H9 (cell line): ENCODE data around the gene LIN54. TPM values are rescaled to one million over a fixed set of nuclear protein-coding genes. Genes with fewer than 3 reads are reported as not detected.

Experiments used
- DNase-seq: peaks from one replicate; pipeline ENCODE4 v3.0.0-alpha.2; 2017
- H2AFZ ChIP-seq: one replicate; pipeline ENCODE4 v1.6.1; 2013; ENCODE audit warnings: mild to moderate bottlenecking, low read length, control low read depth, moderate library complexity
- H2AK5ac ChIP-seq: 2 replicates; pipeline ENCODE4 v1.6.1; 2013; ENCODE audit warnings: low read length, control low read depth, mixed read lengths; ENCODE audit not compliant: insufficient read length
- H2BK120ac ChIP-seq: one replicate; pipeline ENCODE4 v1.6.1; 2013; ENCODE audit warnings: low read depth, mild to moderate bottlenecking, low read length, control low read depth, inconsistent platforms; ENCODE audit not compliant: poor library complexity, severe bottlenecking
- H2BK12ac ChIP-seq: 2 replicates; pipeline ENCODE4 v1.6.1; 2013; ENCODE audit warnings: low read length, control low read depth, mixed read lengths, low read depth; ENCODE audit not compliant: insufficient read length
- H2BK15ac ChIP-seq: 2 replicates; pipeline ENCODE4 v1.6.1; 2013; ENCODE audit warnings: low read depth, low read length, control low read depth
- H2BK20ac ChIP-seq: one replicate; pipeline ENCODE4 v1.6.1; 2013; ENCODE audit warnings: low read depth, mild to moderate bottlenecking, low read length, control low read depth, inconsistent platforms; ENCODE audit not compliant: poor library complexity, severe bottlenecking
- H2BK5ac ChIP-seq: 2 replicates; pipeline ENCODE4 v1.6.1; 2013; ENCODE audit warnings: low read length, control low read depth, mixed read lengths; ENCODE audit not compliant: insufficient read length
- H3K14ac ChIP-seq: 2 replicates; pipeline ENCODE4 v1.6.1; 2013; ENCODE audit warnings: low read length, control low read depth; ENCODE audit not compliant: insufficient read depth
- H3K18ac ChIP-seq: 2 replicates; pipeline ENCODE4 v1.6.1; 2013; ENCODE audit warnings: low read depth, mild to moderate bottlenecking, mixed read lengths, low read length, control low read depth; ENCODE audit not compliant: insufficient read length
- H3K23ac ChIP-seq: 2 replicates; pipeline ENCODE4 v1.6.1; 2013; ENCODE audit warnings: low read length, control low read depth, mixed read lengths, low read depth; ENCODE audit not compliant: insufficient read length
- H3K23me2 ChIP-seq: 2 replicates; pipeline ENCODE4 v1.6.1; 2013; ENCODE audit warnings: low read depth, mild to moderate bottlenecking, mixed read lengths, low read length, control low read depth; ENCODE audit not compliant: insufficient read length, poor library complexity, severe bottlenecking
- H3K27ac ChIP-seq: 2 replicates; pipeline ENCODE4 v1.5.1; 2013; ENCODE audit warnings: low read length, control low read depth, mixed read lengths, low read depth; ENCODE audit not compliant: insufficient read length
- H3K27me3 ChIP-seq: 2 replicates; pipeline ENCODE4 v1.6.1; 2013; ENCODE audit warnings: low read length, control low read depth, inconsistent platforms; ENCODE audit not compliant: insufficient read depth
- H3K4ac ChIP-seq: 2 replicates; pipeline ENCODE4 v1.6.1; 2013; ENCODE audit warnings: low read depth, mild to moderate bottlenecking, control low read depth, inconsistent platforms, low read length, moderate library complexity
- H3K4me1 ChIP-seq: 2 replicates; pipeline ENCODE4 v1.6.1; 2013; ENCODE audit warnings: low read length, control low read depth, inconsistent platforms; ENCODE audit not compliant: insufficient read depth
- H3K4me2 ChIP-seq: 2 replicates; pipeline ENCODE4 v1.6.1; 2013; ENCODE audit warnings: low read length, control low read depth, mixed read lengths; ENCODE audit not compliant: insufficient read length, insufficient read depth
- H3K56ac ChIP-seq: 2 replicates; pipeline ENCODE4 v1.6.1; 2013; ENCODE audit warnings: low read depth, mild to moderate bottlenecking, mixed read lengths, low read length, control low read depth; ENCODE audit not compliant: insufficient read length
- H3K79me1 ChIP-seq: 2 replicates; pipeline ENCODE4 v1.6.1; 2013; ENCODE audit warnings: low read depth, mild to moderate bottlenecking, moderate library complexity, low read length, control low read depth, inconsistent platforms; ENCODE audit not compliant: insufficient read depth, poor library complexity, severe bottlenecking
- H3K79me2 ChIP-seq: 2 replicates; pipeline ENCODE4 v1.6.1; 2013; ENCODE audit warnings: low read length, control low read depth, inconsistent platforms; ENCODE audit not compliant: insufficient read depth
- H3K9ac ChIP-seq: 2 replicates; pipeline ENCODE4 v1.6.1; 2013; ENCODE audit warnings: low read length, control low read depth, mixed read lengths; ENCODE audit not compliant: insufficient read length; ENCODE audit errors: extremely low read depth
- H3K9me3 ChIP-seq: one replicate; pipeline ENCODE4 v1.6.1; 2013; ENCODE audit warnings: low read depth, low read length, inconsistent platforms; ENCODE audit not compliant: control insufficient read depth
- H3T11ph ChIP-seq: one replicate; pipeline ENCODE4 v1.6.1; 2013; ENCODE audit warnings: mild to moderate bottlenecking, low read length, control low read depth, inconsistent platforms
- H4K20me1 ChIP-seq: one replicate; pipeline ENCODE4 v1.6.1; 2013; ENCODE audit not compliant: control insufficient read depth, insufficient read length, insufficient read depth
- H4K5ac ChIP-seq: 2 replicates; pipeline ENCODE4 v1.6.1; 2013; ENCODE audit warnings: low read depth, mild to moderate bottlenecking, mixed read lengths, low read length, control low read depth; ENCODE audit not compliant: insufficient read length
- H4K8ac ChIP-seq: replicated peaks from 2 replicates; pipeline ENCODE4 v1.6.1; 2013; ENCODE audit warnings: low read length, control low read depth, mixed read lengths, low read depth; ENCODE audit not compliant: insufficient read length
- H4K91ac ChIP-seq: 2 replicates; pipeline ENCODE4 v1.6.1; 2013; ENCODE audit warnings: low read depth, mild to moderate bottlenecking, moderate library complexity, mixed read lengths, low read length, control low read depth; ENCODE audit not compliant: insufficient read length
- H3K27ac Mint-ChIP-seq, 3 experiments: 2 replicates in 2 of 3; 3 replicates in 1 of 3; pipeline ENCODE4 v1.8.0; 2020 to 2021; ENCODE audit warnings: mixed read lengths in 3 of 3, mild to moderate bottlenecking in 1 of 3, moderate library complexity in 1 of 3
- H3K27me3 Mint-ChIP-seq: 2 replicates; pipeline ENCODE4 v1.8.0; 2021; ENCODE audit warnings: low read depth, mild to moderate bottlenecking, moderate library complexity, mixed read lengths
- H3K36me3 Mint-ChIP-seq, 3 experiments: 2 replicates in 2 of 3; 3 replicates in 1 of 3; pipeline ENCODE4 v1.8.0; 2020 to 2021; ENCODE audit warnings: low read depth in 3 of 3, mixed read lengths in 3 of 3; ENCODE audit not compliant: insufficient read depth in 1 of 3
- H3K4me1 Mint-ChIP-seq, 2 experiments: 2 replicates each; pipeline ENCODE4 v1.8.0; 2020; ENCODE audit warnings: mixed read lengths in 2 of 2
- H3K4me3 Mint-ChIP-seq, 2 experiments: 2 replicates in 1 of 2; 3 replicates in 1 of 2; pipeline ENCODE4 v1.8.0; 2020 to 2021; ENCODE audit warnings: mild to moderate bottlenecking in 2 of 2, mixed read lengths in 2 of 2, moderate library complexity in 1 of 2
- H3K9me3 Mint-ChIP-seq, 2 experiments: 2 replicates in 1 of 2; 3 replicates in 1 of 2; pipeline ENCODE4 v1.8.0; 2020; ENCODE audit warnings: mild to moderate bottlenecking in 2 of 2, mixed read lengths in 2 of 2, moderate library complexity in 1 of 2
- WGBS: extraction: QIAGEN DNeasy Blood & Tissue Kit; methylation state at CpG from one replicate; pipeline ENCODE4 v1.1.7; 2013; ENCODE audit warnings: missing lambda C conversion rate, low lambda C conversion rate, mixed read lengths; ENCODE audit not compliant: insufficient read length; ENCODE audit errors: extremely low coverage; 5-methylcytosine and 5-hydroxymethylcytosine counted together
- total RNA-seq: library from RNA; stranded (reverse); gene quantifications from 2 replicates; pipeline ENCODE4 v1.2.1, GENCODE V29; 2021
- TF ChIP-seq, protein P1 (sequence below): fragments of 200-600 bp; sonication (generic); conservative IDR thresholded peaks from 3 replicates; pipeline ENCODE4 v1.8.0; 2021; ENCODE audit warnings: antibody characterized with exemption, mild to moderate bottlenecking

LIN54 gene
- total RNA-seq, 1 experiment from 2014 or later = 16.3 TPM

DNA sequence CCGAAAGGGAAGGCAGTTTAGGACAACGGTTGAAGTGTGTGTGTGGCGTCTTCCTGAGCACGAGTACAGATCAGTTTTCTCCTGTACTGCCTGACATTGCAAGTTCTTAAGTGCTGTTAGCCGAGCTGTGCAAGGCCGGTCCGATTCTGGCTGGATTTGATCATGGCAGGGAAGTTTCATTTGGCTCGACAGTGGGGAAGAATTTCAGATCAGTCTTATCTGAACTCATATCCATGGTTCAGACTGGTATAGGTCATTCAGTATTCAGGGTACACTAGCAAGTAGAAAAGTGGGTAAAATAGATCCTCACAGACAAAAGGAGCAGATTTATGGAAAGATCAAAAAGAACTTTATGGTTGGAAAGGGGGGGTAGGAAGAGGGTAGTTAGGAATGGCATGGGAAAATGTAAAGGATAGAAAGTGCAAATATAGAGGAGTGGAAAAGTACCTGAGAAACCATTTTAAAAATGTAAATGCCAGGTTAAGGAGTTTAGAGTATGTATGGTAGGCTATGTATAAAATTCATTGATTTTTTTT lies 109.4 kb downstream of the LIN54 start:
- Histone ChIP-seq H3K23me2 (peaks cover 10% of the 10 kb centered on the region), H2AK5ac (no peak overlapping the region), H3K4ac (no peak overlapping the region), H3K79me2 (peaks cover 24% of the 10 kb centered on the region; the same call in 1 of the 2 replicates), H3K56ac (no peak overlapping the region), H2BK5ac (no peak overlapping the region), H3K27ac (peak overlapping the region; percentile 57), H3K27me3 (no peaks in the 10 kb centered on the region), H2AFZ (no peak overlapping the region), H4K91ac (no peak overlapping the region), H3K18ac (peak overlapping the region; percentile 16), H2BK12ac (no peak overlapping the region), H4K20me1 (no peaks in the 10 kb centered on the region), H2BK120ac (no peak overlapping the region), H3K9ac (peak overlapping the region; percentile 86), H4K5ac (no peak overlapping the region), H3K14ac (peak overlapping the region; percentile 10; the same call in 1 of the 2 replicates), H3T11ph (no peak overlapping the region), H3K23ac (no peak overlapping the region), H3K9me3 (no peaks in the 10 kb centered on the region), H2BK20ac (no peak overlapping the region), H2BK15ac (no peak overlapping the region), H3K4me1 (no peaks in the 10 kb centered on the region), H3K79me1 (no peaks in the 10 kb centered on the region), H3K4me2 (peak overlapping the region; percentile 57), H4K8ac (no peak overlapping the region)
- H3K27ac Mint-ChIP-seq = no peak overlapping the region
- no CpG with 5 or more reads among the region's 8 CpGs for WGBS
- H3K4me3 Mint-ChIP-seq = no peak overlapping the region
- H3K36me3 Mint-ChIP-seq = peaks cover 19 to 46% (median 24%) of the 10 kb centered on the region in 3 experiments
- no peaks in the 10 kb centered on the region for H3K27me3 Mint-ChIP-seq
- peaks cover 20 to 21% of the 10 kb centered on the region in 2 experiments for H3K4me1 Mint-ChIP-seq
- DNase-seq = no peak
- no peaks in the 10 kb centered on the region for H3K9me3 Mint-ChIP-seq
- TF ChIP-seq, protein P1, sequence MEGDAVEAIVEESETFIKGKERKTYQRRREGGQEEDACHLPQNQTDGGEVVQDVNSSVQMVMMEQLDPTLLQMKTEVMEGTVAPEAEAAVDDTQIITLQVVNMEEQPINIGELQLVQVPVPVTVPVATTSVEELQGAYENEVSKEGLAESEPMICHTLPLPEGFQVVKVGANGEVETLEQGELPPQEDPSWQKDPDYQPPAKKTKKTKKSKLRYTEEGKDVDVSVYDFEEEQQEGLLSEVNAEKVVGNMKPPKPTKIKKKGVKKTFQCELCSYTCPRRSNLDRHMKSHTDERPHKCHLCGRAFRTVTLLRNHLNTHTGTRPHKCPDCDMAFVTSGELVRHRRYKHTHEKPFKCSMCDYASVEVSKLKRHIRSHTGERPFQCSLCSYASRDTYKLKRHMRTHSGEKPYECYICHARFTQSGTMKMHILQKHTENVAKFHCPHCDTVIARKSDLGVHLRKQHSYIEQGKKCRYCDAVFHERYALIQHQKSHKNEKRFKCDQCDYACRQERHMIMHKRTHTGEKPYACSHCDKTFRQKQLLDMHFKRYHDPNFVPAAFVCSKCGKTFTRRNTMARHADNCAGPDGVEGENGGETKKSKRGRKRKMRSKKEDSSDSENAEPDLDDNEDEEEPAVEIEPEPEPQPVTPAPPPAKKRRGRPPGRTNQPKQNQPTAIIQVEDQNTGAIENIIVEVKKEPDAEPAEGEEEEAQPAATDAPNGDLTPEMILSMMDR = no peak
